Suprapubic skin (tissue), 3 donors: ENCODE results near the gene IRX4.

ENCODE experiments used
- CTCF ChIP-seq, 2 donors: fragments of 200-600 bp in 1 of 2; fragments of 450-650 bp in 1 of 2; sonication (generic) in 1 of 2; IDR thresholded peaks; one replicate each; pipeline ENCODE4 v1.5.1; 2016 to 2019; ENCODE audit warnings: antibody characterized with exemption in 2 of 2, mild to moderate bottlenecking in 1 of 2, moderate library complexity in 1 of 2
- EP300 ChIP-seq: sonication (generic); formaldehyde crosslinking; IDR thresholded peaks from one replicate; pipeline ENCODE4 v1.6.1; 2017; ENCODE audit warnings: antibody characterized with exemption
- POLR2A ChIP-seq, 2 donors: fragments of 450-650 bp; IDR thresholded peaks; one replicate each; pipeline ENCODE4 v1.6.1; 2017; ENCODE audit warnings: antibody characterized with exemption in 2 of 2, mild to moderate bottlenecking in 2 of 2, moderate library complexity in 2 of 2

GRCh38 chr5:1913578-1913977 is 30.9 kb upstream of the IRX4 start:
- TF ChIP-seq POLR2A (IDR thresholded peaks at IDR 0.05) (no peak), EP300 (no peak), CTCF (IDR thresholded peaks at IDR 0.05) (no peak)
